Measurements from ENCODE around the gene PRSS1. TPM values are rescaled to one million over a fixed set of nuclear protein-coding genes. Genes with fewer than 3 reads are reported as not detected.
"Not testable (repeated sequence)": the region's sequence is repeated elsewhere in the genome, so short reads cannot be mapped to it uniquely, and the experiment has no call there.

The PRSS1 gene
- polyA plus RNA-seq, 3 donors from 2014 or later, result 0.13 TPM; not detected in 2

DNA sequence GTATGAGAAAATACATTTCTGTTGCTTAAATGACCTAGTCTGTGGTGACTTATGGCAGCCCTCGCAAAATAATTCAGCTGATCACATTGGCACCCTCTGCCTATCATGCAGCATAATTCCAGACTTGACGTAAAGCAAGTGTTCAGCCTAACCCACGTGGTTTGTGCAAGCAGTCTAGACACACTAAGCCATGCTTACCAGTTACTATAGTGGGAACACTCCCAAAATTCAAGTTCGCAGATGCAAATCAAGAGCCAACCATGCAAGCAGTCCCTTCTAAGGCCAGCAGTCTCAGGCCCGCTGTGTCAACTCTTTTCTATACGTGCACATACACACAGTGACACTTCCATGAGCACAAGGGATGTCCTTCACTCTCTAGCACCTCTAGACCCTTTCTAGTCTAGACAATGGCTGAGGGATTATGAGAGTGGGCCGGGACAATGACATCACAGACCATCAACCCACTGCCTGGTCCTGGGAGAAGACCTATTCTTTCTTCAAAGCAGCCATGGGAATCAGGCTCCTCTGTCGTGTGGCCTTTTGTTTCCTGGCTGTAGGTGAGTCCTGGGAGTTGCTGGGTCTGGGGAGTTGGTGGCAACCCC lies 29.0 kb upstream of the PRSS1 start:
- Mint-ChIP-seq H3K27ac (peak overlapping the region; percentile 92 to 100 (median 96)), H3K27me3 (ENCODE audit: low read depth in 3 of 3) (peaks cover 0 to 10% (median 9%) of the 10 kb centered on the region in 3 donors), H3K4me1 (peaks cover 77 to 84% of the 10 kb centered on the region in 2 donors), H3K36me3 (peaks cover 0 to 3% (median 1%) of the 10 kb centered on the region in 3 donors), H3K9me3 (no peaks in the 10 kb centered on the region), H3K4me3 (peak overlapping the region; percentile 83 to 98 (median 91))
- DNase-seq, result peak in 1 of 3 donors; percentile 19

- H3K9me3 Mint-ChIP-seq, result no peaks in the 10 kb centered on the region
- peak overlapping the region; percentile 83 to 98 (median 91) for H3K4me3 Mint-ChIP-seq
- peaks cover 0 to 10% (median 9%) of the 10 kb centered on the region in 3 donors for H3K27me3 Mint-ChIP-seq (ENCODE audit: low read depth in 3 of 3)
- DNase-seq, result peak in 1 of 3 donors; percentile 38
- peaks cover 0 to 6% (median 6%) of the 10 kb centered on the region in 3 donors for H3K36me3 Mint-ChIP-seq
- H3K27ac Mint-ChIP-seq, result peak overlapping the region; percentile 89 to 100 (median 96)
- H3K4me1 Mint-ChIP-seq, result peaks cover 70 to 76% of the 10 kb centered on the region in 2 donors
Measured at GRCh38 chr7:142720986-142721385, 28.3 kb upstream of the PRSS1 start.

- peaks cover 57 to 63% of the 10 kb centered on the region in 2 donors for H3K4me1 Mint-ChIP-seq
- peak in 1 of 3 donors; percentile 25 for DNase-seq
- peak overlapping the region; percentile 89 to 100 (median 96) for H3K27ac Mint-ChIP-seq
- peaks cover 3 to 11% (median 11%) of the 10 kb centered on the region in 3 donors for H3K36me3 Mint-ChIP-seq
- H3K27me3 Mint-ChIP-seq (ENCODE audit: low read depth in 3 of 3), result peaks cover 0 to 11% (median 9%) of the 10 kb centered on the region in 3 donors
- peak overlapping the region; percentile 83 to 98 (median 91) for H3K4me3 Mint-ChIP-seq
- H3K9me3 Mint-ChIP-seq, result no peaks in the 10 kb centered on the region
Measured at GRCh38 chr7:142722248-142722794, 27.0 kb upstream of the PRSS1 start.

DNA sequence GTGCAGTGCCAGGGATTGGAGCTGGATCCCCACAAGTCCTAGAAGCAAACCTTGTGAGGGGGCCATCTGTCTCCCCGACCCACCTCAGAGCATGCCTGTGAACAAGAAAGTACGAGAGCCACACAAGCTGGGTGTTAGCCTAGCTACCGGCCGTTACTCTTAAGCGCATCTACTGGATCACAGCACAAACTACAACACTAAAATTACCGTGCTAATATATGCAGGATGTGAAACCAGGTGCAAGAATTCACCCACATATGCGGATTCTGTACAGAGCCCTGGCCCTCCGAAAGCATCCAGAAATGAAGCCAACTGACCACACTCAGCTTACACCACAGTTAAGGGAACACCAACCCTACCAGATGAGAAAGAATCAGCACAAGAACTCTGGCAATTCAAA lies 16.0 kb upstream of the PRSS1 start:
- H3K4me1 Mint-ChIP-seq, result no peaks in the 10 kb centered on the region
- H3K27ac Mint-ChIP-seq, result no peak overlapping the region
- no peak for DNase-seq
- no peak overlapping the region for H3K4me3 Mint-ChIP-seq
- H3K27me3 Mint-ChIP-seq (ENCODE audit: low read depth in 3 of 3), result no peaks in the 10 kb centered on the region
- no peaks in the 10 kb centered on the region for H3K9me3 Mint-ChIP-seq
- peaks cover 0 to 4% (median 0%) of the 10 kb centered on the region in 3 donors for H3K36me3 Mint-ChIP-seq

GRCh38 chr7:142739923-142740492 lies 9.3 kb upstream of the PRSS1 start:
- no peak for DNase-seq
- H3K27ac Mint-ChIP-seq, result no peak overlapping the region
- peaks cover 6 to 11% of the 10 kb centered on the region in 2 donors for H3K4me1 Mint-ChIP-seq
- H3K27me3 Mint-ChIP-seq (ENCODE audit: low read depth in 3 of 3), result no peaks in the 10 kb centered on the region
- no peak overlapping the region for H3K4me3 Mint-ChIP-seq
- no peaks in the 10 kb centered on the region for H3K9me3 Mint-ChIP-seq
- peaks cover 0 to 4% (median 0%) of the 10 kb centered on the region in 3 donors for H3K36me3 Mint-ChIP-seq

DNA sequence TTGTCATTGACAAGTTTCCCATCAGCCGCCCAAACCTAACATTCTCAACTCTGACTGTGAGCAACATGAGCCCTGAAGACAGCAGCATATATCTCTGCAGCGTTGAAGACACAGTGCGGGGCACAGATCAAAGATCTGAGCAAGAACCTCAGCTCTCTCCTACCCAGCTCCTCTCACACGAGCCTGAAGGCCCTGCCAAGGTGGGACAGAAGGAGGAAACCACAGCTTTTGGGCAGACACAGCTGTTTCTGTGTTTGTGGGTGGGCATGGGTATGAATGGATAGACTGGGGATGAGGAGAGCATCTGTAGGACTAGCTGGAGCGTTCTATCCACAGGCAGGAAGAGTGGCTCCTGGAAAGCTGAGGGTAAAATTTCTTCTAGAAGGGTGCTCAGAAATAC lies 8.5 kb upstream of the PRSS1 start:
- DNase-seq, result no peak
- H3K4me1 Mint-ChIP-seq, result peaks cover 6 to 11% of the 10 kb centered on the region in 2 donors
- no peak overlapping the region for H3K27ac Mint-ChIP-seq
- peaks cover 0 to 2% (median 0%) of the 10 kb centered on the region in 3 donors for H3K36me3 Mint-ChIP-seq
- H3K9me3 Mint-ChIP-seq, result no peaks in the 10 kb centered on the region
- no peaks in the 10 kb centered on the region for H3K27me3 Mint-ChIP-seq (ENCODE audit: low read depth in 3 of 3)
- H3K4me3 Mint-ChIP-seq, result no peak overlapping the region

- H3K27ac Mint-ChIP-seq; H3K9me3 Mint-ChIP-seq; H3K27me3 Mint-ChIP-seq (ENCODE audit: low read depth in 3 of 3); H3K36me3 Mint-ChIP-seq; H3K4me3 Mint-ChIP-seq; DNase-seq: not testable (repeated sequence)
- H3K4me1 Mint-ChIP-seq, result peaks cover 6 to 11% of the 10 kb centered on the region in 2 donors
Measured at GRCh38 chr7:142741932-142742331, 7.3 kb upstream of the PRSS1 start.

GRCh38 chr7:142745091-142745635 lies 4.1 kb upstream of the PRSS1 start:
- Mint-ChIP-seq H3K27ac (no peak overlapping the region), H3K4me3 (no peak overlapping the region)

GRCh38 chr7:142745745-142746144 lies 3.5 kb upstream of the PRSS1 start:
- H3K4me3 Mint-ChIP-seq, result no peak overlapping the region
- peaks cover 0 to 2% (median 0%) of the 10 kb centered on the region in 3 donors for H3K27me3 Mint-ChIP-seq (ENCODE audit: low read depth in 3 of 3)
- H3K9me3 Mint-ChIP-seq, result no peaks in the 10 kb centered on the region
- no peak for DNase-seq
- H3K4me1 Mint-ChIP-seq, result no peaks in the 10 kb centered on the region
- H3K36me3 Mint-ChIP-seq, result peaks cover 0 to 7% (median 4%) of the 10 kb centered on the region in 3 donors
- no peak overlapping the region for H3K27ac Mint-ChIP-seq

More at GRCh38 chr7:142745091-142745635, 4.1 kb upstream of the PRSS1 start:
- peaks cover 0 to 7% (median 4%) of the 10 kb centered on the region in 3 donors for H3K36me3 Mint-ChIP-seq
- peaks cover 0 to under 1% of the 10 kb centered on the region in 2 donors for H3K4me1 Mint-ChIP-seq
- peaks cover 0 to 2% (median 0%) of the 10 kb centered on the region in 3 donors for H3K27me3 Mint-ChIP-seq (ENCODE audit: low read depth in 3 of 3)
- H3K9me3 Mint-ChIP-seq, result no peaks in the 10 kb centered on the region
- no peak for DNase-seq

GRCh38 chr7:142746264-142746663 lies 3.0 kb upstream of the PRSS1 start:
- no peaks in the 10 kb centered on the region for H3K9me3 Mint-ChIP-seq
- no peak overlapping the region for H3K4me3 Mint-ChIP-seq
- no peak for DNase-seq
- H3K27me3 Mint-ChIP-seq (ENCODE audit: low read depth in 3 of 3), result peaks cover 0 to 2% (median 0%) of the 10 kb centered on the region in 3 donors
- H3K27ac Mint-ChIP-seq, result no peak overlapping the region
- peaks cover 0 to 7% (median 4%) of the 10 kb centered on the region in 3 donors for H3K36me3 Mint-ChIP-seq
- no peaks in the 10 kb centered on the region for H3K4me1 Mint-ChIP-seq

GRCh38 chr7:142748410-142748809 lies 862 bp upstream of the PRSS1 start:
- not testable (repeated sequence) for H3K9me3 Mint-ChIP-seq; H3K4me3 Mint-ChIP-seq; H3K27me3 Mint-ChIP-seq (ENCODE audit: low read depth in 3 of 3); H3K4me1 Mint-ChIP-seq; DNase-seq
- peak overlapping the region in 1 of 6 donors; percentile 15 for H3K27ac Mint-ChIP-seq
- H3K36me3 Mint-ChIP-seq, result peaks cover 0 to 15% (median 14%) of the 10 kb centered on the region in 3 donors

DNA sequence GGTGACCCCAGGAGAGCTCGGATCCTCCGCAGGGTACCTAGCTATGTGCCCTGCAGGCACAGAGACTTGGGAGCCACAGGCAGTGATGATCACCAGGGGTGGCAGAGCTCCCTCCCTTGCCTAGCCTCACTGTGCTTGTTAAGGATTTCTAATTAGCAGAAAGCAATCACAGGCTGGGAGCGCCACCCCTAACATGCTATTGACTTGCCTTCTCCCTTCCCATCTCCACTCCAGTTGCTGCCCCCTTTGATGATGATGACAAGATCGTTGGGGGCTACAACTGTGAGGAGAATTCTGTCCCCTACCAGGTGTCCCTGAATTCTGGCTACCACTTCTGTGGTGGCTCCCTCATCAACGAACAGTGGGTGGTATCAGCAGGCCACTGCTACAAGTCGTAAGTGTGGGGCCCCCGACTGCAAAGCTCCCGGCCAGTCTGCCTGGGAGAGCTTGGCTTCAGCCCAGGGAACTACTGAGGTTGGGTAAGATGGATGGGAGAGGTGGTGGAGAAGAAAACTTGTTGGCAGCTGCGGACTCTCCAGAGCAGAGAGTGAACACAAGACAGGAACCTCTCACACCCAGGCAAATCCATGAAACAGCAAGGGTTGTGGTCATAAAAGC lies 1.2 kb downstream of the PRSS1 start:
- Mint-ChIP-seq H3K27me3 (ENCODE audit: low read depth in 3 of 3) (peaks cover 0 to 4% (median 0%) of the 10 kb centered on the region in 3 donors), H3K4me3 (no peak overlapping the region), H3K4me1 (peaks cover 0 to 5% of the 10 kb centered on the region in 2 donors), H3K9me3 (no peaks in the 10 kb centered on the region), H3K36me3 (peaks cover 4 to 20% (median 15%) of the 10 kb centered on the region in 3 donors), H3K27ac (no peak overlapping the region)
- no peak for DNase-seq

DNA sequence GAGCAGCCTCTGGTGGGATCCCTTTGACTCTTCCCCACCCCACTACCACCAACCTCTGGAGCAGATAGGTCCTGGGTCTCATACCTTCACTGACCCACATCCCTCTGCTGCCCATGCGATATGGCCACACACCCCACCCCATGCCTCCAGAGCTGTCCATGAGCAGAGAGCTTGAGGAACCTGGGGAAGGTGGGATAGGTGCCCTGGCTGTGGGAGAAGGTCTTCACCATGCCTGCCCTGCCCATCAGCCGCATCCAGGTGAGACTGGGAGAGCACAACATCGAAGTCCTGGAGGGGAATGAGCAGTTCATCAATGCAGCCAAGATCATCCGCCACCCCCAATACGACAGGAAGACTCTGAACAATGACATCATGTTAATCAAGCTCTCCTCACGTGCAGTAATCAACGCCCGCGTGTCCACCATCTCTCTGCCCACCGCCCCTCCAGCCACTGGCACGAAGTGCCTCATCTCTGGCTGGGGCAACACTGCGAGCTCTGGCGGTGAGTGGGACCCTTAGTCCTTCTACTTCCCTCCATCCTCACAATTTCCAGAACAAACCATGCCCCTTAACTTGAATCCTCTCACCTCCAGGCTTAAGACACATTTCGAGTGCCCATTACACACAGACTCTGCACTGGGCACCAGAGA lies 2.4 kb downstream of the PRSS1 start:
- H3K4me1 Mint-ChIP-seq; H3K27me3 Mint-ChIP-seq (ENCODE audit: low read depth in 3 of 3); H3K4me3 Mint-ChIP-seq; DNase-seq; H3K9me3 Mint-ChIP-seq; H3K27ac Mint-ChIP-seq: not testable (repeated sequence)
- H3K36me3 Mint-ChIP-seq, result peaks cover 4 to 24% (median 15%) of the 10 kb centered on the region in 3 donors

All from immature natural killer cell (primary cell).